GM19467 (cell line): ENCODE results near the gene C4A.
"Not testable (repeated sequence)": the region's sequence is repeated elsewhere in the genome, so short reads cannot be mapped to it uniquely, and the experiment has no call there.

ENCODE experiments used
- ATAC-seq: cut with Tn5 transposase; IDR thresholded peaks from one replicate; pipeline ENCODE4 v1.9.1; 2021; ENCODE audit warnings: mild to moderate bottlenecking, moderate library complexity; ENCODE audit not compliant: unreplicated experiment

Gene C4A

DNA sequence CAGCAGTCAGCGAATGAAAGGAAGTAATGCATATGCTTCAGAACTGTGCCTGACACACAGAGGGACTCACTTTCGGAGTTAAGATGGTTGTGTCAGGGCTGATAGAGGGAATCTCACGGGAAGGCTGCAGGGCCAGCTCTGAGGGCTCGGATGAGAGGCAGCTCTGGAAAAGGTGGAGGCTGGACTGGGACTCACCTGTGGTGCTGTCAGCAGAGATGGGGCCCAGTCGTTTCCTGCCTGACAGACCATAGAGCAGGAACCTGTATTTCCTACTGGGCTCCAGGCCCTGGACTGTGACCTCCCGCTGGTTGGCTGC lies 65.6 kb downstream of the C4A start:
- no peak for ATAC-seq

DNA sequence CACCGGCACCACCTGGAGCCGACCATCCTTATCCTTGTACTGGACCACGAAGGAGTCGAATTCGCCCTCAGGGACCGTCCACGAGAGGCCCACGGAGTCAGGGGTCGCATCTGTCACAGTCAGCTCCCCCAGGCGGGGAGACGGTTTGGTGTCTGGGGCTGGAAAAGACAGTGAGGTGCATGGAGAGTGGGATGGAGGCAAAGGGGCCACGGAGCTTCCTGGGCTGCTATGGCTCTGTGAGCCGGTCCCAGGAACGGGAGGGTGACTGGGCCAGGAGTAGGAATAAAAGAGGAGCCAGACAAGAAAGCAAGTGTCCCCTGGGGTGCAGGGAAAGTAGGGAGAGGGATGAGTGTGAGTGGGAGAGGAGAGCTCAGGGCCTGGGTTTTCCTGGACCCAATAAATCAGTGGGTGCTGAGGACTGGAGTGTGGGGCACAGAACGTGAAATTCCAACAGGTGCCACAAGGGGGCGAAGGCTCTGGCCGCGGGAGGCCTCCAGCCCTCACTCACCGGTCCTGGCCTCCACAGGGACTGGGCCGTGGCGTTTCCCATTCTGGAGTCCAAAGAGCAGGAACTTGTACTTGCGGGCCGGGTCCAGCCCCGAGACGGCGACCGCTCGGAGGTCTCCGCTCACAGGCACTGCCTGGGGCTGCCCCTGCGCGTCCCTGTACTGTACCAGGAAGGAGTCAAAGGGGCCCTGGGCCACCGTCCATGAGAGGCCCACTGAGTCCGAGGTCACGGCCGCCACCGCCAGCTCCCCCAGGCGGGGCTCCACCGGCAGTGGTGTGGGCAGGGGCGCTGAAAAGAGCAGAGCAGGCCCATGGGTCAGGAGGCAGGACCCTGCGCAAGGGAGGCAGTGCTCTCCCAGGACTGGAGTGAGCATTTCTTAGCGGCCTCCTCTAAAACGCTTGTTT lies 66.3 kb downstream of the C4A start:
- ATAC-seq, result no peak

DNA sequence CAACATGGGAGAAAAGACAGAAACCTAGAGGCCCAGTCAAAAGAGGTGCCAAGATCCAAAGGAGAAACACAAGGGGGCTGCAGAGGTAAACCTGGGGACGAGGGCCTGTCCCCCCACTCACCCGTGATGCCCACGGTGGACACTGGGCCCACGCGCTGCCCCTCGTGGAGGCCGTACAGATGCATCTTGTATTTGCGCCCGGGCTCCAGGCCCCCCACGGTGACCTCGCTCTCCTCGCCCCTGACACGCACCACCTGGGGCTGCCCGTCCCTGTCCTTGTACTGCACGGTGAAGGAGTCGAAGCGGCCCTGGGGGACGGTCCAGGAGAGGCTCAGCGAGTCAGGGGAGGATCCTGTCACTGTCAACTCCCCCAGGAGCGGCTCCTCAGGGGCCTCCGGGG lies 67.3 kb downstream of the C4A start:
- ATAC-seq, result not testable (repeated sequence)

DNA sequence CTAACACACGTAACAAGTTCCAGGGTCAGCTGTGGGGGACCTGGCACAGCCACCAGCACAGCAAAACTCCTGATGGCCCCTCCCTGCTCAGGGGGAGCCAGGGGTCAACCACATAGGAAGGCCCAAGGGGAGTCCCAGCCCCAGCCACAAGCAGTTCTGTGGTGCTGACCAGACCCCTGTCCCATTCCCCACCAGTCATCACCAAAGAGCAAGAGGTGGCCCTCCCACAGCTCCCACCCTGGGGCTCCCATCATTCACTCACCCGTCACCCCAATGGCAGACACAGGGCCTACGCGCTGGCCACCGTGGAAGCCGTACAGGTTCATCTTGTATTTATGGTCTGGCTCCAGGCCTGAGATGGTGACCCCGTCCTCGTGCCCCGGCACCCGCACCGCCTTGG lies 67.9 kb downstream of the C4A start:
- not testable (repeated sequence) for ATAC-seq

DNA sequence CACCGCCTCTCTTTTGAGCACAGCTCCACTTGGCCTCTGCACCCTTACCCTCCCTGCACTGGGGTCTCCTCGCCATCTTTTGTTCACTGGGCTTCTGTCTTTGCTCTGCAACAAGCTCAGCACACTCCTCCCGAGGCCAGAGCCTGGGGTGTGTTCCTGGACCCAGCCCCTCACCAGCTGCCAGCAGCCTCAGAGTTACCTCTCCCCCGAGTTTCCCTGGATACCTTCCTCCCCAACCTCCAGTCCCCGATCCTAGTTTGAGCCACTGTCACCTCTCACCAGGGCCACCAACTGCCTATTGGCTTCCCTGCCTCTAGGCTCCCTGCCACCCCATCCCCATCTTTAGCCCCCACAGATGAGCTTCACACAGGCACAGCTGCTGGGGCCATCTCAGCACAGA lies 68.7 kb downstream of the C4A start:
- no peak for ATAC-seq
